BLaER1 (cell line): Measurements from ENCODE around the gene COQ8B.

ENCODE experiments used
- H3K27ac ChIP-seq: shearing (Covaris generic); formaldehyde crosslinking; 2 replicates; pipeline ENCODE4 v1.8.1; 2022
- H3K27me3 ChIP-seq: shearing (Covaris generic); formaldehyde crosslinking; 2 replicates; pipeline ENCODE4 v1.8.1; 2022
- H3K36me3 ChIP-seq: shearing (Covaris generic); formaldehyde crosslinking; 2 replicates; pipeline ENCODE4 v1.8.1; 2022
- H3K4me1 ChIP-seq: shearing (Covaris generic); formaldehyde crosslinking; 2 replicates; pipeline ENCODE4 v1.8.1; 2022
- H3K4me2 ChIP-seq: shearing (Covaris generic); formaldehyde crosslinking; 2 replicates; pipeline ENCODE4 v1.8.1; 2022
- H3K4me3 ChIP-seq: shearing (Covaris generic); formaldehyde crosslinking; 2 replicates; pipeline ENCODE4 v1.8.1; 2022
- H3K9ac ChIP-seq: shearing (Covaris generic); formaldehyde crosslinking; 2 replicates; pipeline ENCODE4 v1.8.1; 2022
- H3K9me3 ChIP-seq: shearing (Covaris generic); formaldehyde crosslinking; 2 replicates; pipeline ENCODE4 v1.8.1; 2022
- H4K20me1 ChIP-seq: shearing (Covaris generic); formaldehyde crosslinking; 2 replicates; pipeline ENCODE4 v1.8.1; 2022
- Cebpa-rat ChIP-seq: shearing (Covaris generic); IDR thresholded peaks from 2 replicates; pipeline ENCODE4 v1.8.1; 2022

COQ8B gene

DNA sequence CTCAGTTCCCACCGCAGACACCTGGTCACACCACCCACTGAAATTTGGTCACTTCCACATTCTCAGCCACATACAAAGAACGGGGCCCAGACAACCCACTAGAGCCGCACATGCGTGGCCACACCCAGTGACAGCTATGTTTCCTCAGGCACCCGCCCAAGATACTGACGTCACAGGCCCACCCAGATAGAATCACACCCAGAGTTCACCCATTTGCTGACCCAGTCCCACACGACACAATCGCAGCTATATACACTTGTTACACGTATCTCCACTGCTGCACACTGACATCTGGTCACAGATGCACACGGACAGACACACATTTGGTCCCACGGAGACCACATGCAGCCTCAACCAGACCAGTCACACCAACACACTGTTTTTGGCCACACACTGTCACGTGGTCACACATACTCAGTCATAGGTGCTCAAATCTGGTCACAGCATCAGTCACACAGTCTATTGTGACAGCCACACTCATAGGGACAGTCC, 29.1 kb downstream of the COQ8B start:
- Histone ChIP-seq H3K27me3 (no peaks in the 10 kb centered on the region), H4K20me1 (no peaks in the 10 kb centered on the region), H3K4me1 (peaks cover 36% of the 10 kb centered on the region), H3K9ac (no peak overlapping the region), H3K4me2 (no peak overlapping the region), H3K27ac (no peak overlapping the region), H3K9me3 (no peaks in the 10 kb centered on the region), H3K4me3 (no peak overlapping the region), H3K36me3 (peaks cover 47% of the 10 kb centered on the region)
- no peak for TF ChIP-seq Cebpa-rat

DNA sequence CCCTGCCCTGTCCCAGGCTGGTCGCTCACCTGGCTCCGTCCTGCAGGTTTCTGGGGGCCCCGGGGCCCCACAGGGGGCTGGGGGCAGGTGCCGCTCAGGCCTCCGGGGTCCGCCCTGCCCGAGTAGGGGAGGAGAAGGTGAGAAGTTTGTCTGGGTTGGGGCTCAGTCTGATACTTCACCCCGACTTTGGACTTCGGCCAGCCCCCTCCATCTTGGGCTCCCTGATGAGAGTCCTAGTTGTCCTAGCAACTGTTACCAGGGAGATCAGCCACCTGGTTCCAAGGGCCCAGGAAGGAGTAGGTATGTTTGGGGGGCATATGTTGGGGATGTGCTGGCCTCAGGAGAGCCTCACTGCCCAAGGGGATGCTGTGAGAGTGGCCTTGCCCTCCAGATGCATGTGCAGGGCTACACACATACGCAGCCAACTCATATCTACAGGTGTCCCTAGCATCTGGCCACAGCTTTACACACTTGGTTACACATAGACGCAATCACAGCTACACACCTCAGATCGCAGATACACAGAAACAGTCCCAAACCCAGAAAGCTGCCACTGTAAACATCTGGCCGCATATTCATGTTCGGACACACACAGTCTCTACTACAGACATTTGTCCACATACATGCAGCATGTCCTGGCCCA, 29.7 kb downstream of the COQ8B start:
- Histone ChIP-seq H3K27ac (no peak overlapping the region), H3K36me3 (peaks cover 48% of the 10 kb centered on the region), H3K9me3 (no peaks in the 10 kb centered on the region), H3K4me2 (no peak overlapping the region), H3K4me1 (peaks cover 34% of the 10 kb centered on the region), H4K20me1 (no peaks in the 10 kb centered on the region), H3K27me3 (no peaks in the 10 kb centered on the region), H3K9ac (no peak overlapping the region), H3K4me3 (no peak overlapping the region)
- TF ChIP-seq Cebpa-rat: no peak

DNA sequence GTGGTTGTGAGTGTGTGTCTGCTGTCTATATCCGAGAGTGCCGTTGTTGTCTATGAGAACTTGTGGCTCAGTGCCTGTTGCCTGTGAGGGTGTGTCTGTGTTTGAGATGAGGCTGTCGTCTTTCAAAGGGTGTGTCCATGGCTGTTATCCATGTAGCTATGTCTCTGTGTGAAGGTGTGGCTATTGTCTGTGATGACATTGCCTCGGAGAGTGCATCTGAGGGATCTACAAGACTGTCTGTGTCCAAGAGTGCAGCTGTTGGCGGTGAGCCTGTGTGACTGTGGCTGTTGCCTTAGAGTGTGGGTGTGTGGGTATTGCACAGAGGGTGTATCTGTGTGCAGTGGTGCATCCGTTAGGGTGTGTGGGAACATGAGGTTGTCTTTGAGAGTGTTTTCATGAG, 31.1 kb downstream of the COQ8B start:
- no peaks in the 10 kb centered on the region for H4K20me1 ChIP-seq
- TF ChIP-seq Cebpa-rat: no peak
- H3K4me2 ChIP-seq: no peak overlapping the region
- no peaks in the 10 kb centered on the region for H3K27me3 ChIP-seq
- no peak overlapping the region for H3K9ac ChIP-seq
- peaks cover 61% of the 10 kb centered on the region for H3K36me3 ChIP-seq
- H3K9me3 ChIP-seq: no peaks in the 10 kb centered on the region
- H3K4me1 ChIP-seq: peaks cover 22% of the 10 kb centered on the region
- H3K27ac ChIP-seq: no peak overlapping the region
- H3K4me3 ChIP-seq: no peak overlapping the region

DNA sequence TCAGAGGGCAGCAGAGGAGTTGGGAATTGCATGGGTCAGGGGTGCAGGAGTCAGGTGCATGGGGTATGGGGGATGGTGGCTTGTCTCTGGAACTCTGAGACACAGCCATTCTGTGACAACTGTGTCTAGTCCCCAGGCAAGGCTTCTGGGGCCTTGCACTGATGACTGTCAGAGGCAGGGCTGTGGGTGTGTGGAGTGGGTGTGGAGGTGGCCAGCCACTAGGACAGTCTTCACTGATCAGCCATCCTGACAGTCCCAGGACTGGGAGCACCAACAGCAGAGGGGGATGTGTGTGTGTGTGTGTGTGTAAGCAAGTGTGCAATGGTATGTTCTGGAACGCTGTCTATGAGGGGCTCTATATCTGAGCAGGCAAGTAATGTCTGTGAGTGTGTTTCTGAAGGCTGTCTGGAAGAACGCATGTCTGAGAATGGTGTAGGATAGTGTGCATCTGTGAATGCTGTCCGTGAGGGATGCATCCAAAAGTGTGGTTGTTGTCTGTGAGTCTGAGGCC, 31.6 kb downstream of the COQ8B start:
- Histone ChIP-seq H3K27ac (no peak overlapping the region), H3K9me3 (no peaks in the 10 kb centered on the region), H3K9ac (no peak overlapping the region), H3K4me3 (no peak overlapping the region), H4K20me1 (no peaks in the 10 kb centered on the region), H3K36me3 (peaks cover 66% of the 10 kb centered on the region), H3K27me3 (no peaks in the 10 kb centered on the region), H3K4me1 (peaks cover 20% of the 10 kb centered on the region), H3K4me2 (no peak overlapping the region)
- no peak for TF ChIP-seq Cebpa-rat

DNA sequence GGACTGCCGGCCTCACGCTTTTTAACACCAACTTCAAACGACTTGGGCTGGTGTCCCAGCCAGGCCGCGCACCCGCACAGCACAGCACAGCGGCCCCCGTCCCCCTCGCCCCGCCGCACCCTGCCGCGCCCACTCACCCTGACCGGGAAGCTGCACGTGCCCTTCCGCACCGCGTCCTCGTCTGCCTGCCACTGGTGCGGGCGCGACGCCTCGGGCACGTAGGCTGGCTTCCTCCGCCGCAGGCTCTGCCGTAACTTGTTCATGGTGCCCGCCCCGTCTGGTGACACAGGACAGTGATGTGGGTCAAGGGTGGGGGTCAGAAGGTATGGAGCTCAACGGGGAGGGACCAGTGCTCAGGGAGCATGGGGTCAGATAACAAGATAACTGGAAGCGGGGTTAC, 32.4 kb downstream of the COQ8B start:
- Histone ChIP-seq H4K20me1 (no peaks in the 10 kb centered on the region), H3K27ac (no peak overlapping the region), H3K9me3 (no peaks in the 10 kb centered on the region), H3K27me3 (no peaks in the 10 kb centered on the region), H3K4me3 (no peak overlapping the region), H3K4me2 (no peak overlapping the region), H3K36me3 (peaks cover 71% of the 10 kb centered on the region), H3K4me1 (peaks cover 12% of the 10 kb centered on the region), H3K9ac (no peak overlapping the region)
- TF ChIP-seq Cebpa-rat: no peak

DNA sequence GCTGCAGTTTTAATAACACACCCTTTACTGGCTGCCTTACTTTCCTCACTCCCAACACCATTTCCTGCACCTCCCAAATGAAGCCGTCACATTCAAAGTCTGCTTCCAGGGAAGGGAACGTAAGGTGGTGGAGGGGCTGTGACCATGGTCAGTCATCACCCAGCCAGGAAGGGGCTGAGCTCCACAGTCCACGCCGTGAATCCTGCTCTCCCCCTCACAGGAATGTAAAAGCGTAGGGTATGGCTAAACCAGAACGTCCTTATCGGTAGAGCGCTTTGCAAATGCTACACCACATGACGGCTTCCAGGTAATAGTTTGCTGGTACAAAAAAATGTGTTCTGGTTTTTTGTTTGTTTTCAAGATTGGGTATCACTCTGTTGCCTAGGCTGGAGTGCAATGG, 33.2 kb downstream of the COQ8B start:
- TF ChIP-seq Cebpa-rat: no peak
- H3K36me3 ChIP-seq: peaks cover 79% of the 10 kb centered on the region
- H3K4me3 ChIP-seq: no peak overlapping the region
- no peaks in the 10 kb centered on the region for H3K9me3 ChIP-seq
- H3K4me1 ChIP-seq: peaks cover 4% of the 10 kb centered on the region; the same call in 1 of the 2 replicates
- H3K27me3 ChIP-seq: no peaks in the 10 kb centered on the region
- no peak overlapping the region for H3K27ac ChIP-seq
- H3K9ac ChIP-seq: no peak overlapping the region
- no peak overlapping the region for H3K4me2 ChIP-seq
- H4K20me1 ChIP-seq: no peaks in the 10 kb centered on the region

- Histone ChIP-seq H3K27ac (no peak overlapping the region), H3K36me3 (peaks cover 89% of the 10 kb centered on the region), H4K20me1 (no peaks in the 10 kb centered on the region), H3K4me3 (no peak overlapping the region), H3K27me3 (no peaks in the 10 kb centered on the region), H3K9me3 (no peaks in the 10 kb centered on the region), H3K4me1 (no peaks in the 10 kb centered on the region), H3K9ac (no peak overlapping the region), H3K4me2 (no peak overlapping the region)
- no peak for TF ChIP-seq Cebpa-rat
Measured at GRCh38 chr19:40682431-40682964, 34.2 kb downstream of the COQ8B start.

DNA sequence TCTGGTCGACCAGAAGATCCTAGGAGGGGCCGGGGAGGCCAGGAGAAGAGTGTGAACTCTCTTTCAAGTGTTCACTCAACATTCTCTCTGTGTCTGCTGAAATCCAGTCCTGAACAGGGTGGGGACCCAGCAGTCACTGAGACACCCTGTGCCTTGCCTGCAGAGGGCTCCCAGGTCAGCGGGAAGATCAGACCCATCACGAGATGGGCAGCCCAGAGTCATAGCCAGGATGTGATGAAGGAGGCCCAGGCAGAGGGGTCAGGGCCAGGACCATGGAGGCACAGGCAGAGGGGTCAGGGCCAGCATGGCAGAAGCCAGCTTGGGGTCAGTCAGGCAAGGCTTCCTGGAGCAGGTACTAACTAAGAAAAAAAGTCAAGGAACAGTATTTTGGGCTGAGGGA, 35.6 kb downstream of the COQ8B start:
- Histone ChIP-seq H3K9me3 (no peaks in the 10 kb centered on the region), H3K27ac (no peak overlapping the region), H3K4me2 (no peak overlapping the region), H3K4me3 (no peak overlapping the region), H3K9ac (no peak overlapping the region), H4K20me1 (no peaks in the 10 kb centered on the region), H3K4me1 (no peaks in the 10 kb centered on the region), H3K27me3 (no peaks in the 10 kb centered on the region), H3K36me3 (peaks cover 92% of the 10 kb centered on the region)
- TF ChIP-seq Cebpa-rat: no peak

DNA sequence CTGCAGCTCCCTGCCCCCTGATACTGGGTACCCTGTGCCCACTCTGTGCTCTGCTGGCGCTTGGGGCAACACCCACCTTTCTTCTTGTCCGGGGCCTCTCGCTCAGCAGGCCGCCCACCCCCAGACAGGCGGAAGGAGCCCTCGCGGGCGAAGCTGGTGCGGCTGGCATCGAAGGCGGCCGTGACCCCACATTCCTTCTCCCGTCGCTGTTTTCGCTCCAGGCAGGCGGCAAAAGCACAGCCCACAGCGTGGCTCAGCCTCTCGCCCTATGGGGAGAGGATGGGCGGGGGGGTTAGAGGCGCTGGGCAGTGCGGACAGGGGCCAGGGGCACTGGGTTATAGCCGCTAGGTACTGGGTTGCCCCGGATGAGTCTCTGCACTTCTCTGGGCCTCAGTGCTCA, 39.5 kb downstream of the COQ8B start:
- no peak overlapping the region for H3K9ac ChIP-seq
- H3K4me3 ChIP-seq: no peak overlapping the region
- TF ChIP-seq Cebpa-rat: no peak
- no peak overlapping the region for H3K4me2 ChIP-seq
- H3K36me3 ChIP-seq: peaks cover 93% of the 10 kb centered on the region
- no peaks in the 10 kb centered on the region for H4K20me1 ChIP-seq
- H3K27ac ChIP-seq: no peak overlapping the region
- no peaks in the 10 kb centered on the region for H3K9me3 ChIP-seq
- no peaks in the 10 kb centered on the region for H3K4me1 ChIP-seq
- H3K27me3 ChIP-seq: no peaks in the 10 kb centered on the region

- Histone ChIP-seq H4K20me1 (no peaks in the 10 kb centered on the region), H3K9ac (no peak overlapping the region), H3K36me3 (peaks cover 98% of the 10 kb centered on the region), H3K4me1 (no peaks in the 10 kb centered on the region), H3K27ac (no peak overlapping the region), H3K27me3 (no peaks in the 10 kb centered on the region), H3K9me3 (peaks cover 13% of the 10 kb centered on the region), H3K4me3 (no peak overlapping the region), H3K4me2 (no peak overlapping the region)
- no peak for TF ChIP-seq Cebpa-rat
Measured at GRCh38 chr19:40674291-40674690, 42.4 kb downstream of the COQ8B start.

GRCh38 chr19:40673397-40673796, 43.3 kb downstream of the COQ8B start:
- peaks cover 22% of the 10 kb centered on the region for H3K9me3 ChIP-seq
- H3K4me3 ChIP-seq: no peak overlapping the region
- no peak overlapping the region for H3K4me2 ChIP-seq
- H3K27ac ChIP-seq: no peak overlapping the region
- H3K9ac ChIP-seq: no peak overlapping the region
- H4K20me1 ChIP-seq: no peaks in the 10 kb centered on the region
- H3K36me3 ChIP-seq: peaks cover 98% of the 10 kb centered on the region
- no peaks in the 10 kb centered on the region for H3K4me1 ChIP-seq
- H3K27me3 ChIP-seq: no peaks in the 10 kb centered on the region
- no peak for TF ChIP-seq Cebpa-rat
